Ishikawa (cell line): ENCODE results near the gene MAPK8IP2.

ENCODE experiments used
- CREB1 ChIP-seq: IDR thresholded peaks from 2 replicates; pipeline ENCODE4 v1.6.1; 2012; ENCODE audit warnings: low read depth
- EP300 ChIP-seq: IDR thresholded peaks from 2 replicates; pipeline ENCODE4 v1.6.1; 2012; ENCODE audit warnings: borderline replicate concordance
- MAX ChIP-seq: IDR thresholded peaks from 2 replicates; pipeline ENCODE4 v1.6.1; 2012
- RAD21 ChIP-seq: IDR thresholded peaks from 2 replicates; pipeline ENCODE4 v1.6.1; 2012; ENCODE audit warnings: low read depth
- TAF1 ChIP-seq: IDR thresholded peaks from 2 replicates; pipeline ENCODE4 v1.6.1; 2012; ENCODE audit warnings: low read depth, mild to moderate bottlenecking
- TCF12 ChIP-seq: IDR thresholded peaks from 2 replicates; pipeline ENCODE4 v1.6.1; 2012; ENCODE audit warnings: low read depth
- TEAD4 ChIP-seq: IDR thresholded peaks from 2 replicates; pipeline ENCODE4 v1.6.1; 2012
- YY1 ChIP-seq: IDR thresholded peaks from 2 replicates; pipeline ENCODE4 v1.6.1; 2012; ENCODE audit warnings: low read depth

- no peak for TF ChIP-seq MAX
- TF ChIP-seq YY1, result no peak
- no peak for TF ChIP-seq EP300
- no peak for TF ChIP-seq TAF1
- no peak for TF ChIP-seq TEAD4
- TF ChIP-seq RAD21, result no peak
- no peak for TF ChIP-seq TCF12
- no peak for TF ChIP-seq CREB1
Measured at GRCh38 chr22:50561401-50562358, 38.9 kb upstream of the MAPK8IP2 start.
